ENCODE results near the gene MEIKIN.

The MEIKIN gene

GRCh38 chr5:131945551-131946168 lies at the start of gene MEIKIN:
Gene MEIKIN, minus strand, starts transcription at chr5:131945663. Its CDS starts 158 bp downstream, at chr5:131945505.
- no peak for DNase-seq (ENCODE audit: low read depth)
- no peak within 1 kb of the TSS for H3K4me3 ChIP-seq (ENCODE audit: low read length)
- TF ChIP-seq CTCF (conservative IDR thresholded peaks at IDR 0.05; ENCODE audit: low read length): no peak

- TF ChIP-seq CTCF (conservative IDR thresholded peaks at IDR 0.05; ENCODE audit: low read length): no peak
- DNase-seq (ENCODE audit: low read depth): no peak
- H3K4me3 ChIP-seq (ENCODE audit: low read length): no peak overlapping the region
These were observed 49.2 kb upstream of the MEIKIN start for GRCh38 chr5:131994533-131995226.

- TF ChIP-seq CTCF (conservative IDR thresholded peaks at IDR 0.05; ENCODE audit: low read length): no peak
- no peak overlapping the region for H3K4me3 ChIP-seq (ENCODE audit: low read length)
- no peak for DNase-seq (ENCODE audit: low read depth)
These were observed 48.6 kb upstream of the MEIKIN start for GRCh38 chr5:131994090-131994489.

GRCh38 chr5:131993676-131994075 lies 48.2 kb upstream of the MEIKIN start:
- no peak overlapping the region for H3K4me3 ChIP-seq (ENCODE audit: low read length)
- TF ChIP-seq CTCF (conservative IDR thresholded peaks at IDR 0.05; ENCODE audit: low read length): no peak
- no peak for DNase-seq (ENCODE audit: low read depth)

- no peak for DNase-seq (ENCODE audit: low read depth)
- TF ChIP-seq CTCF (conservative IDR thresholded peaks at IDR 0.05; ENCODE audit: low read length): no peak
- no peak overlapping the region for H3K4me3 ChIP-seq (ENCODE audit: low read length)
These were observed 46.9 kb upstream of the MEIKIN start for GRCh38 chr5:131992370-131992769.

- TF ChIP-seq CTCF (conservative IDR thresholded peaks at IDR 0.05; ENCODE audit: low read length): no peak
- no peak overlapping the region for H3K4me3 ChIP-seq (ENCODE audit: low read length)
- no peak for DNase-seq (ENCODE audit: low read depth)
These were observed 46.3 kb upstream of the MEIKIN start for GRCh38 chr5:131991593-131992324.
